Glomerular visceral epithelial cell (primary cell): Measurements from ENCODE around the gene SEMA3A.

Experiments used
- DNase-seq: peaks from one replicate; pipeline ENCODE4 v3.0.0-alpha.2; 2016; ENCODE audit errors: extremely low spot score

The SEMA3A gene

GRCh38 chr7:84111842-84112241, 82.7 kb downstream of the SEMA3A start:
- DNase-seq, result no peak

- no peak for DNase-seq
Measured at GRCh38 chr7:84110400-84110799, 84.2 kb downstream of the SEMA3A start.

GRCh38 chr7:84108787-84109186, 85.8 kb downstream of the SEMA3A start:
- DNase-seq, result no peak

DNA sequence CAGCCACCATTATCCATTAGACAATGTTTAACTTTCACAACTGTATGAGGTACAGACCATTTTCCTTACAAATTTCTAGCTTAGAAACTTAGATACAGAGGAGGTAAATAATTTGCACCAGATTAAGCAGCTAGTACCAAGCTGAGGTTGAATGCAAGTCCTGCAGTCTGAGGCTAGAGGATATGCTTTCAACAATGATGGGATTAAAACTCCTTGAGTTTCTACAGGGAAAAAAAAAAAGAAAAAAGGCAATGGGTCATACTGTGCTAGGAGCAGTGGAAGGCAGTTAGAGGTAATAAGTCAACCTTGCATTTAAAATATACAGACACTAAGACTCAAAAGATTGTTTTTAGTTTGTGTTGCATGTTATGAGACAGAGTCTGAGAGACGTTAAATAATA, 86.5 kb downstream of the SEMA3A start:
- DNase-seq, result no peak

- DNase-seq, result no peak
Measured at GRCh38 chr7:84107259-84107658, 87.3 kb downstream of the SEMA3A start.

GRCh38 chr7:84106291-84106690, 88.3 kb downstream of the SEMA3A start:
- DNase-seq, result no peak

DNA sequence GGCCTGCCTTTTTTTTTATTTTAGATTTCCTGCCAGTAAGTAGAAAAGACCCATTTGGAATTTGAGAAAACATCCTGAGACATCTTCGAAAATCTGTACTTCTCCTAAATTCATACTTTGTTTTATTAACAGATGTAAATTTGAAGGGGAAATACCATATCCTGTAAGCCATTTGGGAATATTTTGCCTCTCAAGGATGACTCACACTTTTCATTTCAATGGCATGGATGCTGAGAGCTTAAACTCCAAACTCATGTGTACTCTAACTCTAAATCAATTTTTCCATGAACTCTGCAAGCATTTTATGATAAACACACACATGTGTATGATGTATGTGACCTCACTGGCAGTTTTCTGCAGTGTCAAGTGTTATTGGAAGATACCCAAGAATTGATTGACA, 89.0 kb downstream of the SEMA3A start:
- no peak for DNase-seq

GRCh38 chr7:84104826-84105225, 89.8 kb downstream of the SEMA3A start:
- DNase-seq, result no peak

DNA sequence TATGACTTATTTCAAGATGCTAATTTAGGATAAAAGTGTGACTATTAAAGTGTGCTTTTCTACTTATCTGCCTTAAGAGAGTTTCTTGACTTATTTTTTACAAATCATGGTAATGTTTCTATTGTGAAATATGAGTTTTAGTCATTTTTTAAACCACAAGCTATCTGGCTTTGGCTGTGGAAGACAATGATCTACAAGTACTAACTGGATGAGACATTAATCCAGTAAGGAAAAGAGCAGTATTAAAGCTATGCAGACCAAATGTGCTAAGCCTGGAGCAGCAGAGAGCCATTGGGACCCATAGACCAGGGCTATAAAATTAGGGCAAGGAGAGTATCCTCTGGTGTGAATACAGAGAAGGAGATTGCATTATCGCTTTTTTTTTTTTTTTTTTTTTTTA, 92.4 kb downstream of the SEMA3A start:
- DNase-seq, result peak; percentile 1

GRCh38 chr7:84100866-84101265, 93.7 kb downstream of the SEMA3A start:
- peak; percentile 36 for DNase-seq

GRCh38 chr7:84095971-84096370, 98.6 kb downstream of the SEMA3A start:
- DNase-seq, result no peak

DNA sequence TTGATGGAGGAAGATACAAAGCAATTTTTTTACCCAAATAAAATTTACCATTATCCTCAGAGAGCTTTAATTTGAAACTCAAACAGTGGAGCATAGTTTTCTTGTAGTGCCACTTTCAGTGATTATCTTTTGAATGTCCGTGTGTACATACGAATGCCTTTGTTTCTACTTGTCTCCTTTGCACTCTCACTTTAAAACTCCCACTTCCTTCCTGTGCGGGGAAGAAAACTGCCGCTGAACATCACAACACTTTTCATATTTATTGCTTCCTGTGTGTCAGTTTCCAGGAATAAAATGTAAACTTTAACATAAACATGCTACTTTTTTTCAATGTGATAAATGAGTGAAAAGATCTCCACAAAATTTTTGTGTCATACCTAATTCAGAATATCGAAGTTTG, 102.4 kb downstream of the SEMA3A start:
- DNase-seq, result no peak

- DNase-seq, result no peak
Measured at GRCh38 chr7:84091318-84091717, 103.3 kb downstream of the SEMA3A start.

DNA sequence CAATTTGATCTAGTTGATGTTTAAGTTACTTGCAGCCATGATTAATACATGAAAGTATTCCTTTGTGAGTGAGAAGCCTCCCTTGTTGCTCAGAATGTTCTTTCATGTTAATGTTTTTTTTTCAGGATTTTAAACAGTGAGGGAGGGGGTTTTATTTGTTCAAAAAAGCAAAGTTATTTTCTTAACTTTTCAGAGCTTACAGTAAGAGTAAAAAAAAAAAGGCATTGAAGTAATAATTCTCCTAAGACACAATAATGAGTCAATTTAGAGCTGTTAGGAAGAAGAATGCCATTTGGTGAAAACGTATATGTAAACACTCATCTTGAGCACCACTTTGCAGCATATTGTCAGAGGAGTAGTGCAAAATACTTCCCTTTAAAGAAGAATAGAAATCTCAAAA, 105.8 kb downstream of the SEMA3A start:
- DNase-seq, result no peak

DNA sequence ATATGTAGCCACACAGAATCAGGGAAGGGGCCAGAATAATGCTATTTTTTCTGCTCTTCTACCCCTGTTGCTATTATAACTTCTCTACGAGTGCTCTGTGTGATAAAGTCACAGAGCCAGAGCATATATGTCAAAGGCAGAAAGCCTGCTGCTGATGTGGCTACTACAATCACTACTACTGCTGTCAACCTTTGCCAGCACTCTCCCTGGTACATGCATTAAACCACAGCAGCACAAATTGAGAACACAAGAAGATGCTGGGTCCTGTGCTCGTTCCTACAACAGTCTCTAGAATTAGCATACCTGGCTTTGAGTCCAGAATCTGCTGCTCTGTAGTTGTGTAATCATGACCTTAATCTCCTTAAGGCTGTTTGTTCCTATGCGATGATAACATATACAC, 108.6 kb downstream of the SEMA3A start:
- DNase-seq, result no peak

GRCh38 chr7:84085147-84085546, 109.4 kb downstream of the SEMA3A start:
- no peak for DNase-seq

DNA sequence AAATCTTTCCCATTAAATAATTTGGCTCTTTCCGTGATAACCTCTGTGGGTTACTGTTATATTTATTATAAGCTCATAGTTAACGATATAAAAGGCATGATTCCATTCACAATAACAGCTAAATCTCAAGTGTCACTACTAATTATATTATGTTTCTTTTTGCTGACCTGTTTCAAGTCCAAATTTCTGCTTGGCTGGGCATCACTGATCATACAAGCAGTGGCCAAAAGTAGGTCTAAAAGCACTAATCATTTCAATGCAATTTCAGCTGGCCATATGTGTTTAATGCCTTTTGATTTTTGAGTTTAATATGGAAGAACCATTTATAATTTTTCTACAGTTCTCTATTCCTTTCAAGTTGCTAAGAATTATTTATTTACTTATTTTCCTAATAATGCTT, 110.7 kb downstream of the SEMA3A start:
- no peak for DNase-seq

DNA sequence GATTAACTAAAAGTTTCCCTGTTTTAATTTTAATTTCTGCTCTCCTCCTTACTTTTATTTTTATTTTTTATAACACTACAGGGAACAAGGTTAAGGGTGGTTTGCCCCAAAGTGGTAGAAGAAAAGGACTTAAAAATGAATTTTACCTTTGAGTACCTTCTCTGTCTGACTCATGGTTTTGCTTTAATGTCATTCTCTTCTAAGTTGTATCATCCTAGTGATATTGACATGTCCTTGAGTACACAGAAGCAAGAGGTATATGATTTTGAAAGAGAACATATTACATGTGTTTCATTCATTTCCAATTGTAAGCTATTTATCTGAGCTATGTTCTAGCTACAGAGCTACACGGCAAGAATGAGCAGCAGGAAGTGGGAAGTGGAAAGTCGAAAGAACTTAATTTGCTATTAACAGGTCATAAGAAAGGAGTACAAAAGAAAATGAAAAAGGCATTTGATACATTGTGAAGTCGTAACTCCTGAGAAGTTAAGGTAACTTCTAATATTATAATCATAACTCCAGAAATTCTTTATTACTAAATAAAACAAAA, 112.5 kb downstream of the SEMA3A start:
- no peak for DNase-seq

DNA sequence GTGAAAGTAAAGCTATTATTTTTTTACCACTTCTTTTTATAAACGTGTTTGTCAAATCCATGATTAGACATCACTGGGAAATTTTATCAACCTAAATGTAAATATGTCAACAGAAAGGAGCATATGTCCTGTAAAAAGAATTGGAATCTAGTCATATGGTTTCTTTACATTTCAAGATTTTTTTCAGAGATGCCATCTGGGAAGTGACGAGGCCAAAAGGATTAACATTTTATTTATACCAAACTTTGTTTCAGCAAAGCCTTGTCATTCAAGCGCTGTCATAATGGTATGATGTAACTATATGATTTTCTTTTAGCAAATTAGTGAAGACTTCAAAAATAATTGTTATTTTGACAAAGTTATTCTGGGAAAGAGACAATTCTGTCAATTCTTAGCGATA, 117.3 kb downstream of the SEMA3A start:
- no peak for DNase-seq

GRCh38 chr7:84076219-84076618, 118.4 kb downstream of the SEMA3A start:
- no peak for DNase-seq

DNA sequence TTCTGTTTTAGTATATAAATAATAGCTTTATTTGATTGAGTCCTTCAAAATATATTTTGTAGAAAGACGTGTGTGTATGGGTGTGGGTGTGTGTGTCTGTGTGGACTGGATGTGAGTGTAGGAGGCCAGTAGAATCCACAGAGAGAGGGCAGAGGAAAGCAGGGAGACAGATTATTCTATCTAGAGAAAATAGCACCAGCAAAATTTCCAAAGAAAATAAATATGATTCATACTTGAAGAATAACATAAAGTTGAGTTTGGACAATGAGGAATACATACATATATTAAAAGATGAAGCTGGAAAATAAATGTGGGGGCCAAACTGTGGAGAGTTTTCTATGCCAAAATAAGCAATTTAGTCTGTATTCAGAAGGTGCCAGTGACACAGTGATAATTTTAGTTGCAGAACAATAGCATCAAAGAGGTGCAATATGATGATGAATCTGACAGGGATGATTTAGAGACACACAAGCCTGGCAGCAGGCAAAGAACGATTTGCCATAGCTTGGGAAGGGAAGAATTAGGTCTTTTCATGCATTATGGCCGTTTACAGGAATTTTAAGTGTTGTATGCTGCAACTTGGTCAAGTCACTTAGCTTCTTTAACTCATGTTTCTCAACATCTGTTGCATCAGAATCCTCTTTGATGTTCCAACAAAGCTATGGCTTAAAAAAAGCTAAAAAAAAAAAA, 121.3 kb downstream of the SEMA3A start:
- no peak for DNase-seq

GRCh38 chr7:84070770-84071169, 123.8 kb downstream of the SEMA3A start:
- no peak for DNase-seq

GRCh38 chr7:84069999-84070500, 124.5 kb downstream of the SEMA3A start:
- DNase-seq, result no peak

- no peak for DNase-seq
Measured at GRCh38 chr7:84069033-84069432, 125.6 kb downstream of the SEMA3A start.
